HEK293 (cell line): ENCODE results near the gene SUPT5H.

Experiments used
- KLF1 ChIP-seq: fragments of 450-650 bp; formaldehyde crosslinking; IDR thresholded peaks from 2 replicates; pipeline ENCODE4 v1.5.1; 2016; ENCODE audit warnings: missing biosample characterization, missing genetic modification characterization
- KLF16 ChIP-seq: fragments of 450-650 bp; formaldehyde crosslinking; IDR thresholded peaks from 2 replicates; pipeline ENCODE4 v1.5.1; 2017; ENCODE audit warnings: missing biosample characterization, missing genetic modification characterization
- KLF7 ChIP-seq: fragments of 450-650 bp; formaldehyde crosslinking; IDR thresholded peaks from 2 replicates; pipeline ENCODE4 v1.5.1; 2016; ENCODE audit warnings: missing biosample characterization, missing genetic modification characterization, borderline replicate concordance
- KLF8 ChIP-seq: fragments of 450-650 bp; formaldehyde crosslinking; IDR thresholded peaks from 2 replicates; pipeline ENCODE4 v1.5.1; 2016; ENCODE audit warnings: missing biosample characterization, missing genetic modification characterization
- YY1 ChIP-seq: fragments of 450-650 bp; formaldehyde crosslinking; IDR thresholded peaks from 2 replicates; pipeline ENCODE4 v1.5.1; 2018; ENCODE audit warnings: missing biosample characterization, missing genetic modification characterization
- ZBTB1 ChIP-seq: fragments of 450-650 bp; formaldehyde crosslinking; IDR thresholded peaks from 2 replicates; pipeline ENCODE4 v1.5.1; 2016; ENCODE audit warnings: missing biosample characterization, missing genetic modification characterization
- ZEB2 ChIP-seq: fragments of 450-650 bp; formaldehyde crosslinking; IDR thresholded peaks from 2 replicates; pipeline ENCODE4 v1.5.1; 2016; ENCODE audit warnings: missing biosample characterization, missing genetic modification characterization
- ZFP69B ChIP-seq: fragments of 450-650 bp; formaldehyde crosslinking; IDR thresholded peaks from 2 replicates; pipeline ENCODE4 v1.5.1; 2016; ENCODE audit warnings: missing biosample characterization, missing genetic modification characterization
- ZIC2 ChIP-seq: fragments of 450-650 bp; formaldehyde crosslinking; IDR thresholded peaks from 2 replicates; pipeline ENCODE4 v1.5.1; 2016; ENCODE audit warnings: missing biosample characterization, missing genetic modification characterization
- ZNF138 ChIP-seq: fragments of 450-650 bp; formaldehyde crosslinking; IDR thresholded peaks from 2 replicates; pipeline ENCODE4 v1.5.1; 2016; ENCODE audit warnings: missing biosample characterization, missing genetic modification characterization, borderline replicate concordance
- ZNF157 ChIP-seq: fragments of 450-650 bp; formaldehyde crosslinking; IDR thresholded peaks from 2 replicates; pipeline ENCODE4 v1.5.1; 2016; ENCODE audit warnings: missing biosample characterization, missing genetic modification characterization
- ZNF2 ChIP-seq: fragments of 450-650 bp; formaldehyde crosslinking; IDR thresholded peaks from 2 replicates; pipeline ENCODE4 v1.5.1; 2016; ENCODE audit warnings: missing biosample characterization, missing genetic modification characterization
- ZNF202 ChIP-seq: fragments of 450-650 bp; formaldehyde crosslinking; IDR thresholded peaks from 2 replicates; pipeline ENCODE4 v1.5.1; 2016; ENCODE audit warnings: missing biosample characterization, missing genetic modification characterization, borderline replicate concordance
- ZNF274 ChIP-seq, 2 experiments: fragments of 200-500 bp in 1 of 2; fragments of 450-650 bp in 1 of 2; sonication (Bioruptor generic) in 1 of 2; formaldehyde crosslinking in 1 of 2; IDR thresholded peaks; 2 replicates each; pipeline versions ENCODE4 v1.5.1 to v1.6.1; 2014 to 2016; ENCODE audit warnings: borderline replicate concordance in 1 of 2, inconsistent platforms in 1 of 2, low read length in 1 of 2, missing biosample characterization in 1 of 2, missing genetic modification characterization in 1 of 2
- ZNF292 ChIP-seq: fragments of 450-650 bp; formaldehyde crosslinking; IDR thresholded peaks from 2 replicates; pipeline ENCODE4 v1.5.1; 2016; ENCODE audit warnings: low read depth, missing biosample characterization, missing genetic modification characterization, borderline replicate concordance
- ZNF341 ChIP-seq: fragments of 450-650 bp; formaldehyde crosslinking; IDR thresholded peaks from 2 replicates; pipeline ENCODE4; 2016; ENCODE audit warnings: low read depth, missing biosample characterization, missing genetic modification characterization
- ZNF426 ChIP-seq: fragments of 450-650 bp; formaldehyde crosslinking; IDR thresholded peaks from 2 replicates; pipeline ENCODE4 v1.5.1; 2017; ENCODE audit warnings: missing biosample characterization, missing genetic modification characterization, mild to moderate bottlenecking, inconsistent platforms, moderate library complexity
- ZNF529 ChIP-seq: fragments of 450-650 bp; formaldehyde crosslinking; IDR thresholded peaks from 2 replicates; pipeline ENCODE4 v1.5.1; 2017; ENCODE audit warnings: missing genetic modification characterization, missing biosample characterization; ENCODE audit not compliant: insufficient replicate concordance
- ZNF555 ChIP-seq: fragments of 450-650 bp; formaldehyde crosslinking; conservative IDR thresholded peaks from 2 replicates; pipeline ENCODE4 v1.5.1; 2017; ENCODE audit warnings: missing biosample characterization, mild to moderate bottlenecking, missing genetic modification characterization, inconsistent platforms
- ZNF585B ChIP-seq: fragments of 450-650 bp; formaldehyde crosslinking; IDR thresholded peaks from 2 replicates; pipeline ENCODE4 v1.5.1; 2016; ENCODE audit warnings: missing biosample characterization, missing genetic modification characterization
- ZNF610 ChIP-seq: fragments of 450-650 bp; formaldehyde crosslinking; IDR thresholded peaks from 2 replicates; pipeline ENCODE4 v1.5.1; 2016; ENCODE audit warnings: missing biosample characterization, missing genetic modification characterization, borderline replicate concordance
- ZNF621 ChIP-seq: fragments of 450-650 bp; formaldehyde crosslinking; IDR thresholded peaks from 2 replicates; pipeline ENCODE4 v1.5.1; 2017; ENCODE audit warnings: missing biosample characterization, missing genetic modification characterization
- ZNF623 ChIP-seq: fragments of 450-650 bp; formaldehyde crosslinking; IDR thresholded peaks from 2 replicates; pipeline ENCODE4 v1.5.1; 2016; ENCODE audit warnings: missing biosample characterization, missing genetic modification characterization
- ZNF624 ChIP-seq: fragments of 450-650 bp; formaldehyde crosslinking; IDR thresholded peaks from 2 replicates; pipeline ENCODE4 v1.5.1; 2017; ENCODE audit warnings: missing biosample characterization, missing genetic modification characterization
- ZNF626 ChIP-seq: fragments of 450-650 bp; sonication (Bioruptor Pico); formaldehyde crosslinking; IDR thresholded peaks from 2 replicates; pipeline ENCODE4 v1.5.1; 2018; ENCODE audit warnings: missing biosample characterization, missing genetic modification characterization, inconsistent platforms
- ZNF677 ChIP-seq: fragments of 450-650 bp; IDR thresholded peaks from 2 replicates; pipeline ENCODE4 v1.5.0; 2018; ENCODE audit warnings: missing biosample characterization, mild to moderate bottlenecking, missing genetic modification characterization, moderate library complexity
- ZNF701 ChIP-seq: fragments of 450-650 bp; formaldehyde crosslinking; IDR thresholded peaks from 2 replicates; pipeline ENCODE4 v1.5.1; 2016; ENCODE audit warnings: missing biosample characterization, missing genetic modification characterization
- ZNF747 ChIP-seq: fragments of 450-650 bp; formaldehyde crosslinking; IDR thresholded peaks from 2 replicates; pipeline ENCODE4 v1.5.1; 2016; ENCODE audit warnings: missing biosample characterization, missing genetic modification characterization
- ZNF792 ChIP-seq: fragments of 450-650 bp; formaldehyde crosslinking; IDR thresholded peaks from 2 replicates; pipeline ENCODE4 v1.5.1; 2016; ENCODE audit warnings: missing biosample characterization, missing genetic modification characterization
- ZNF837 ChIP-seq: fragments of 450-650 bp; formaldehyde crosslinking; IDR thresholded peaks from 2 replicates; pipeline ENCODE4 v1.5.1; 2016; ENCODE audit warnings: missing biosample characterization, missing genetic modification characterization
- TF ChIP-seq, protein P1 (sequence below): fragments of 450-650 bp; formaldehyde crosslinking; IDR thresholded peaks from 2 replicates; pipeline ENCODE4 v1.5.1; 2016; ENCODE audit warnings: missing biosample characterization, missing genetic modification characterization, low read depth
- TF ChIP-seq, protein P2 (sequence below): fragments of 450-650 bp; formaldehyde crosslinking; IDR thresholded peaks from 2 replicates; pipeline ENCODE4 v1.5.1; 2016; ENCODE audit warnings: missing biosample characterization, missing genetic modification characterization
- TF ChIP-seq, protein P3 (sequence below): fragments of 450-650 bp; formaldehyde crosslinking; IDR thresholded peaks from 2 replicates; pipeline ENCODE4 v1.5.1; 2016; ENCODE audit warnings: missing biosample characterization, missing genetic modification characterization
- TF ChIP-seq, protein P4 (sequence below): fragments of 450-650 bp; formaldehyde crosslinking; IDR thresholded peaks from 2 replicates; pipeline ENCODE4 v1.5.1; 2017; ENCODE audit warnings: missing biosample characterization, mild to moderate bottlenecking, missing genetic modification characterization, moderate library complexity

SUPT5H gene

DNA sequence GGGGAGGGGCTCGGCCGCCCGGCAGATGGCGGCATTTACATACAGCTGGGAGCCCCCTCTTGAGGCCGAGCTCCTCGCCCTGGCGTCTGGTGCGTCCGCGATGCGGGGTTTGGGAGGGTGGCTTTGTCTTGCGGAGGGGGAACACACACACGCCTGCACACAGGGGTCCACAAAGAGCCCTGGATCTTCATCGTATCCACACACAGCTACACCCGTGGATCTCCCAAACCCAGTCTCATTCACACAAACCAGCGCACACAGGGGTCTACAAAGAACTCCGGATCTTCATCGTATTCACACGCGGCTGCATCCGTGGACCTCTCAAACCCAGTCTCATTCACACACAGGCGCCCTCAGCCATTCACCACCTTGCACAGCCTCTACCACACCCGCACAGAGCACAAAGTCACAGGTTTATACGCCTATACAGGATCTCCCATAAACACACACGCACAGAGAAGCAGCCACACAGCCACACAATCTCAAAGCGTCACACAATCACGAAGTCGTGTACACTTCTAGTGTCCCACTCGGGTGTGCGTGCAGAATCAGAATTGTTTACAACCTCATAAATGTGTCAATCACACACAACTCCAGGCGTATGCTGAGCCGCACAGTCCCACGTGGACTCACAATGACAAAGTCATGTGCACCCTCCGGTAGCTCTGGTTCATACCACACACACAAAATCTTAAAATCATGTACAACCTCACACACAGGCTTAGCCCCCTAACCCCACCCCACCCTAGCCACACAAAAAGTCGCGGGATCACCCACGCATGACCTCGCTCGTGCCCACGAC lies 52.8 kb downstream of the SUPT5H start (continued):
- TF ChIP-seq KLF7 = peak; percentile 76; the same call in 1 of the 2 replicates
- TF ChIP-seq ZNF2 = peak; percentile 98
- no peak for TF ChIP-seq ZNF202 (tag by site-specific recombination)
- TF ChIP-seq KLF16 = peak; percentile 83
- TF ChIP-seq, protein P1, sequence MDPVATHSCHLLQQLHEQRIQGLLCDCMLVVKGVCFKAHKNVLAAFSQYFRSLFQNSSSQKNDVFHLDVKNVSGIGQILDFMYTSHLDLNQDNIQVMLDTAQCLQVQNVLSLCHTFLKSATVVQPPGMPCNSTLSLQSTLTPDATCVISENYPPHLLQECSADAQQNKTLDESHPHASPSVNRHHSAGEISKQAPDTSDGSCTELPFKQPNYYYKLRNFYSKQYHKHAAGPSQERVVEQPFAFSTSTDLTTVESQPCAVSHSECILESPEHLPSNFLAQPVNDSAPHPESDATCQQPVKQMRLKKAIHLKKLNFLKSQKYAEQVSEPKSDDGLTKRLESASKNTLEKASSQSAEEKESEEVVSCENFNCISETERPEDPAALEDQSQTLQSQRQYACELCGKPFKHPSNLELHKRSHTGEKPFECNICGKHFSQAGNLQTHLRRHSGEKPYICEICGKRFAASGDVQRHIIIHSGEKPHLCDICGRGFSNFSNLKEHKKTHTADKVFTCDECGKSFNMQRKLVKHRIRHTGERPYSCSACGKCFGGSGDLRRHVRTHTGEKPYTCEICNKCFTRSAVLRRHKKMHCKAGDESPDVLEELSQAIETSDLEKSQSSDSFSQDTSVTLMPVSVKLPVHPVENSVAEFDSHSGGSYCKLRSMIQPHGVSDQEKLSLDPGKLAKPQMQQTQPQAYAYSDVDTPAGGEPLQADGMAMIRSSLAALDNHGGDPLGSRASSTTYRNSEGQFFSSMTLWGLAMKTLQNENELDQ (tag by site-specific recombination) = no peak
- TF ChIP-seq ZFP69B (tag by site-specific recombination) = peak; percentile 75
- 0 out of 2 replicates have a peak, but pooled peaks have one; percentile 35 for TF ChIP-seq ZNF157
- no peak for TF ChIP-seq ZNF529 (tag by site-specific recombination)
- no peak for TF ChIP-seq ZNF621 (tag by site-specific recombination)
- TF ChIP-seq ZNF274 (IDR thresholded peaks at IDR 0.05; ENCODE audit: low read length) = no peak
- no peak for TF ChIP-seq ZNF274 (tag by site-specific recombination; IDR thresholded peaks at IDR 0.05; ENCODE audit: borderline replicate concordance)
- TF ChIP-seq ZNF792 = peak; percentile 84
- no peak for TF ChIP-seq ZNF677 (tag by site-specific recombination)
- no peak for TF ChIP-seq ZNF555 (tag by site-specific recombination)
- no peak for TF ChIP-seq ZNF292 (tag by site-specific recombination)
- TF ChIP-seq, protein P2, sequence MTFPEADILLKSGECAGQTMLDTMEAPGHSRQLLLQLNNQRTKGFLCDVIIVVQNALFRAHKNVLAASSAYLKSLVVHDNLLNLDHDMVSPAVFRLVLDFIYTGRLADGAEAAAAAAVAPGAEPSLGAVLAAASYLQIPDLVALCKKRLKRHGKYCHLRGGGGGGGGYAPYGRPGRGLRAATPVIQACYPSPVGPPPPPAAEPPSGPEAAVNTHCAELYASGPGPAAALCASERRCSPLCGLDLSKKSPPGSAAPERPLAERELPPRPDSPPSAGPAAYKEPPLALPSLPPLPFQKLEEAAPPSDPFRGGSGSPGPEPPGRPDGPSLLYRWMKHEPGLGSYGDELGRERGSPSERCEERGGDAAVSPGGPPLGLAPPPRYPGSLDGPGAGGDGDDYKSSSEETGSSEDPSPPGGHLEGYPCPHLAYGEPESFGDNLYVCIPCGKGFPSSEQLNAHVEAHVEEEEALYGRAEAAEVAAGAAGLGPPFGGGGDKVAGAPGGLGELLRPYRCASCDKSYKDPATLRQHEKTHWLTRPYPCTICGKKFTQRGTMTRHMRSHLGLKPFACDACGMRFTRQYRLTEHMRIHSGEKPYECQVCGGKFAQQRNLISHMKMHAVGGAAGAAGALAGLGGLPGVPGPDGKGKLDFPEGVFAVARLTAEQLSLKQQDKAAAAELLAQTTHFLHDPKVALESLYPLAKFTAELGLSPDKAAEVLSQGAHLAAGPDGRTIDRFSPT (tag by site-specific recombination) = no peak; the same call in 1 of the 2 replicates
- no peak for TF ChIP-seq ZNF626 (tag by site-specific recombination)
- TF ChIP-seq ZNF585B (tag by site-specific recombination) = no peak
- TF ChIP-seq ZIC2 (tag by site-specific recombination) = no peak
- TF ChIP-seq YY1 (tag by site-specific recombination) = 0 out of 2 replicates have a peak, but pooled peaks have one; percentile 13
- peak; percentile 65 for TF ChIP-seq ZEB2 (tag by site-specific recombination)
- peak; percentile 73 for TF ChIP-seq ZNF837
- TF ChIP-seq ZNF610 (tag by site-specific recombination) = 0 out of 2 replicates have a peak, but pooled peaks have one; percentile 28
- no peak for TF ChIP-seq ZNF623 (tag by site-specific recombination)
- no peak for TF ChIP-seq ZNF747 (tag by site-specific recombination)
- no peak for TF ChIP-seq ZNF138 (tag by site-specific recombination)
- TF ChIP-seq, protein P3, sequence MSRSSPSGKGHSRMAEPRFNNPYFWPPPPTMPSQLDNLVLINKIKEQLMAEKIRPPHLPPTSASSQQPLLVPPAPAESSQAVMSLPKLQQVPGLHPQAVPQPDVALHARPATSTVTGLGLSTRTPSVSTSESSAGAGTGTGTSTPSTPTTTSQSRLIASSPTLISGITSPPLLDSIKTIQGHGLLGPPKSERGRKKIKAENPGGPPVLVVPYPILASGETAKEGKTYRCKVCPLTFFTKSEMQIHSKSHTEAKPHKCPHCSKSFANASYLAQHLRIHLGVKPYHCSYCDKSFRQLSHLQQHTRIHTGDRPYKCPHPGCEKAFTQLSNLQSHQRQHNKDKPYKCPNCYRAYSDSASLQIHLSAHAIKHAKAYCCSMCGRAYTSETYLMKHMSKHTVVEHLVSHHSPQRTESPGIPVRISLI = no peak
- TF ChIP-seq ZBTB1 (tag by site-specific recombination) = no peak
- TF ChIP-seq ZNF624 (tag by site-specific recombination) = no peak
- no peak for TF ChIP-seq ZNF701
- TF ChIP-seq KLF8 (tag by site-specific recombination) = peak; percentile 67
- TF ChIP-seq ZNF426 (tag by site-specific recombination) = no peak
- peak; percentile 80 for TF ChIP-seq KLF1 (tag by site-specific recombination)
- TF ChIP-seq ZNF341 (tag by site-specific recombination) = no peak; the same call in 1 of the 2 replicates
- TF ChIP-seq, protein P4, sequence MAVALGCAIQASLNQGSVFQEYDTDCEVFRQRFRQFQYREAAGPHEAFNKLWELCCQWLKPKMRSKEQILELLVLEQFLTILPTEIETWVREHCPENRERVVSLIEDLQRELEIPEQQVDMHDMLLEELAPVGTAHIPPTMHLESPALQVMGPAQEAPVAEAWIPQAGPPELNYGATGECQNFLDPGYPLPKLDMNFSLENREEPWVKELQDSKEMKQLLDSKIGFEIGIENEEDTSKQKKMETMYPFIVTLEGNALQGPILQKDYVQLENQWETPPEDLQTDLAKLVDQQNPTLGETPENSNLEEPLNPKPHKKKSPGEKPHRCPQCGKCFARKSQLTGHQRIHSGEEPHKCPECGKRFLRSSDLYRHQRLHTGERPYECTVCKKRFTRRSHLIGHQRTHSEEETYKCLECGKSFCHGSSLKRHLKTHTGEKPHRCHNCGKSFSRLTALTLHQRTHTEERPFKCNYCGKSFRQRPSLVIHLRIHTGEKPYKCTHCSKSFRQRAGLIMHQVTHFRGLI (tag by site-specific recombination) = no peak
